Hematopoietic multipotent progenitor cell treated with erythropoietin and hydrocortisone succinate and interleukin-3 and kit ligand, for 4 days (in vitro differentiated cells): ENCODE measurements around the gene HTR4.

Experiments
- DNase-seq: peaks from one replicate; pipeline ENCODE4 v3.0.0-alpha.2; 2015

Gene HTR4

GRCh38 chr5:148660346-148660660, 6.0 kb upstream of the HTR4 start:
- no peak for DNase-seq

- no peak for DNase-seq
These were observed 5.5 kb upstream of the HTR4 start for GRCh38 chr5:148659641-148660345.

- DNase-seq, result no peak
These were observed 964 bp downstream of the HTR4 start for GRCh38 chr5:148653291-148653835.

- DNase-seq, result no peak
These were observed 2.8 kb downstream of the HTR4 start for GRCh38 chr5:148651528-148651927.

- peak; percentile 46 for DNase-seq
These were observed 8.8 kb downstream of the HTR4 start for GRCh38 chr5:148645527-148645926.

- DNase-seq, result no peak
These were observed 12.6 kb downstream of the HTR4 start for GRCh38 chr5:148641735-148642134.

GRCh38 chr5:148640471-148640870, 13.9 kb downstream of the HTR4 start:
- DNase-seq, result no peak

- peak; percentile 89 for DNase-seq
These were observed 15.2 kb downstream of the HTR4 start for GRCh38 chr5:148639081-148639480.

- DNase-seq, result no peak
These were observed 18.0 kb downstream of the HTR4 start for GRCh38 chr5:148636353-148636752.

- DNase-seq, result no peak
These were observed 18.8 kb downstream of the HTR4 start for GRCh38 chr5:148635321-148636083.

GRCh38 chr5:148633067-148633377, 21.3 kb downstream of the HTR4 start:
- no peak for DNase-seq

- DNase-seq, result no peak
These were observed 21.9 kb downstream of the HTR4 start for GRCh38 chr5:148632255-148633066.

GRCh38 chr5:148626986-148627385, 27.3 kb downstream of the HTR4 start:
- DNase-seq, result no peak

- no peak for DNase-seq
These were observed 28.2 kb downstream of the HTR4 start for GRCh38 chr5:148626081-148626613.

- no peak for DNase-seq
These were observed 29.1 kb downstream of the HTR4 start for GRCh38 chr5:148625250-148625649.

GRCh38 chr5:148623741-148624140, 30.6 kb downstream of the HTR4 start:
- DNase-seq, result no peak

- no peak for DNase-seq
These were observed 31.2 kb downstream of the HTR4 start for GRCh38 chr5:148623101-148623500.

GRCh38 chr5:148620696-148621095, 33.6 kb downstream of the HTR4 start:
- DNase-seq, result peak; percentile 91

GRCh38 chr5:148620091-148620490, 34.2 kb downstream of the HTR4 start:
- DNase-seq, result no peak

- DNase-seq, result peak; percentile 33
These were observed 34.8 kb downstream of the HTR4 start for GRCh38 chr5:148619484-148619883.

- no peak for DNase-seq
These were observed 38.6 kb downstream of the HTR4 start for GRCh38 chr5:148615644-148616275.

- no peak for DNase-seq
These were observed 46.9 kb downstream of the HTR4 start for GRCh38 chr5:148607406-148607805.

GRCh38 chr5:148606296-148606695, 48.0 kb downstream of the HTR4 start:
- no peak for DNase-seq
